HG03135 (cell line): Measurements from ENCODE around the gene PTGES3.
"Not testable (repeated sequence)": the region's sequence is repeated elsewhere in the genome, so short reads cannot be mapped to it uniquely, and the experiment has no call there.

Experiments used
- ATAC-seq: cut with Tn5 transposase; IDR thresholded peaks from one replicate; pipeline ENCODE4 v1.9.1; 2021; ENCODE audit warnings: mild to moderate bottlenecking, moderate library complexity; ENCODE audit not compliant: unreplicated experiment

PTGES3 gene

DNA sequence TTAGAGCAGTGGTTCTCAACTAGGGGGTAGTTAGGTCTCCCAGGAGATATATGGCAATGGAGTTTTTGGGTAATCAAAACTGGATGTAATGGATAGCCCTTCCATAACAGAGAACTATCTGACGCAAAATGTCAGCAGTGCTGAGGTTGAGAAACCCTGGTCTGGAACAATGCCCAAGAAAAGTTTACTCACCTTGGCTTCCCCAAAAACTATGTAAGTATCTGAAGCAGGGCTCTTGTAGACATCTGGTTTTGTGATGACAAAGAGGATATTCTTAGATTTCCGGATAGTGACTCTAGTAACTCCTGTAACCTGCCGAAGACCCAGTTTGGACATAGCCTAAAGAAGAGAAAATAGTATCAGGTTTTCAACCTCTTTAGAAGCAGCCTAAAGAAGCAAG is 25.3 kb upstream of the PTGES3 start:
- no peak for ATAC-seq

DNA sequence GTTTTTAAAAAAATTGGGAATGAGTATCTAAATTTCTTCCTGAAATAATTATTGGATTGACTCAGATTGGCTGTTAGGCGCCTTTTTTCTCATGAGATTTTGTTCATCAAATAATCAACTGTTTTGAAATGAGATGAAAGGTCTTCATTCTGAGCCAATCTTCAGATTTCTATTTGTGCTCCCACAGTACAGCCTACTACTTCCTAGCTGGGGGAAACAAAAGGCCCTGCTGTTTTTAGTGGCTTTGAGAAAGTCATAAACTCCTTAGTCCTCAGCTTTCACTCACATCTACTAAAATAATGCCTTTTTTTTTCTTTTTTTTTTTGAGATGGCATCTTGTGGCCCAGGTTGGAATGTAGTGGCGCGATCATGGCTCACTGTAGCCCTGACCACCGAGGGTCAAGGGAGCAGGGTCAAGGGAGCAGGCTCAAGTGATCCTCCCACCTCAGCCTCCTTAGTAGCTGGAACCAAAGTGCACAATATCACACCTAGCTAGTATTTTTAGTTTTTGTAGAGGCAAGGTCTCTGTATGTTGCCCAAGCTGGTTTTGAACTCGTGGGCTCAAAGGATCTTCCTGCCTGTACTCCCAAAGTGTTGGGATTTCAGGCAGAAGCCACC is 21.8 kb upstream of the PTGES3 start:
- no peak for ATAC-seq

DNA sequence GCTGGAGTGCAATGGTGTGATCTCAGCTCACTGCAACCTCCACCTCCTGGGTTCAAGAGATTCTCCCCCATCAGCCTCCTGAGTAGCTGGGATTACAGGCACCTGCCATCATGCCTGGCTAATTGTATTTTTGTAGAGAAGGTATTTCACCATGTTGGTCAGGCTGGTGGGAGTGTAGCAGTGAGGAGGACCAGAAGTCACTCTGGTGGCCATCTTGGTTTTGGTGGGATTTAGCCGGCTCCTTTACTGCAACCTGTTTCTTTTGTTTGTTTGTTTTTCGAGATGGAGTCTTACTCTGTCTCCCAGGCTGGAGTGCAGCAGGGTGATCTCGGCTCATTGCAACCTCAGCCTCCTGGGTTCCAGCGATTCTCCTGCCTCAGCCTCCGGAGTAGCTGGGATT is 16.4 kb upstream of the PTGES3 start:
- not testable (repeated sequence) for ATAC-seq

DNA sequence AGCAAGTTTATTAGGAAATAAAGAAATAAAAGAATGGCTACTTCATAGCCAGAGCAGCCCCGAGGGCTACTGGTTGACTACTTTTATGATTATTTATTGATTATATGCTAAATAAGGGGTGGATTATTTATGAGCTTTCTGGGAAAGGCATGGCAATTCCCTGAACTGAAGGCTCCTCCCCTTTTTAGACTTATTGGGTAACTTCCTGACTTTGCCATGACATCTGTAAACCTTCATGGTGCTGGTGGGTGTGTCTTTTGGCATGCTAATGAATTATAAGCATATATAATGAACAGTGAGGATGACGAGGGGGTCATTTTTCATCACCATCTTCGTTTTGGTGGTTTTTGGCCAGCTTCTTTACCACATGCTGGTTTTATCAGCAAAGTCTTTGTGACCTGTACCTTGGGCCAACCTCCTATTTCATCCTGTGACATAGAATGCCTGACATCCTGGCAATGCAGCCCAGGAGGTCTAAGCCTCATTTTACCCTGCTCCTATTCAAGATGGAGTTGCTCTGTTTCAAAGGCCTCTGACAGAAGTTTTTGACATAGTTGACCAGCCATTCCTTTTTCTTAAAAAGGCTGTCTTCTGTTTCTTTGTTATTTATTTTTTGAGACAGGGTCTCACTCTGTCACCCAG is 11.1 kb upstream of the PTGES3 start:
- ATAC-seq = no peak

DNA sequence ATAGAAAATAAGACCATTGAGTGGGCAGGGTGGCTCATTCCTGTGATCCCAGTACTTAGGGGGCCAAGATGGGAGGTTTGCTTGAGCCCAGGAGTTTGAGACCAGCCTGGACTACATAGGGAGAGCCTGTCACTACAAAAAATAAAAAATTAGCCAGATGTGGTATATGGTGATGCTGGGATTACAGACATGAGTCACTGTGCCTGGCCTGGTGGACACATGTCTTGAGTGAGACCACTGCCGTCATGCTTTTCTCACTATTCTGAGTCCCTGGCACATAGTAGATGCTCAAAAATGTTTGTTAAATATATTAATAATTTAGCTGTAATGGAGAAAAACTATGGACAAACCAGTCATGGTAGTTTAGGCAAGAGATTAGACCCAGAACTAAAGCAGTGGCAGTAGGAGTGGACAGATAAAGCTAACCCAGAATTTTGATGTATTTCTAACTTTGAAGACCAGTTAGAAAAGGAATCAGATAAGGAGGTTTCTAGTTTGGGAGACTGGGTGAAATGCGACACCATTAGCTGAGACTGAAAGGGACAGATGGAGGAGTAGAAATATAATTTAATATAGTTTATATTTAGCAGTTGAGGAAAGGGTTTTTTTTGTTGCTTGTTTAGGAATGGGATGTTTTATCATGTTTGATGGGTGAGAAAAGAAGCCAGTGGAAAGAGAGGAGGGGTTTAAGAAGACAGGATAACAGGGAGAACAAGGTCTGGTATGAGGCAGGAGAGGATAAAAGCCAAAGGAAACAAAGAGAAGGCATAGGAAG is 7.4 kb upstream of the PTGES3 start:
- no peak for ATAC-seq

DNA sequence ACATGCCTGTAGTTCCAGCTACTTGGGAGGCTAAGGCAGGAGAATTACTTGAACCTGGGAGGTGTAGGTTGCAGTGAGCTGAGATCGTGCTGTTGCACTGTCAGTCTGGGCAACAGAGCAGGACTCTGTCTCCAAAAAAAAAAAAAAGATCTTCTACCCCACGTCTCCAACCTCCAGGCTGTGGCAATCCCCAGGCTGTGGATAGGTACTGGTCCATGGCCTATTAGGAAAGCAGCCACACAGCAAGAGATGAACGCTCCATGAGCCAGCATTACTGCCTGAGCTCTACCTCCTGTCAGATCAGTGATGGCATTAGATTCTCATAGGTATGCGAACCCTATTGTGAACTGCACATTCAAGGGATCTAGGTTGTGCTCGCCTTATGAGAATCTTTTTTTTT is 6.1 kb upstream of the PTGES3 start:
- no peak for ATAC-seq

DNA sequence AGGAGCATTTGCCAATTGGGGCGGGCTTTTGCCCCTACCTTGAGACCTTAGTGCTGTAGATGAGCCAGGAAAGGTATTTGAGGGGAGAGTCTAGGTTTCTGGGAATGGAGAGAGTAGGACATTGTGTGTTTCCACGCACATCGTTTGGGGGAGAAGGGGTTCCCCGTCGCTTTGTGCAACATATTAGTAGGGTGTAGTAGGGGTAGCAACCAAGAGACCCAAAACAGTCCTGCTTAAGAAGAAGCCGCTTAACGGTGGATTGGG is 694 bp upstream of the PTGES3 start:
- no peak for ATAC-seq

DNA sequence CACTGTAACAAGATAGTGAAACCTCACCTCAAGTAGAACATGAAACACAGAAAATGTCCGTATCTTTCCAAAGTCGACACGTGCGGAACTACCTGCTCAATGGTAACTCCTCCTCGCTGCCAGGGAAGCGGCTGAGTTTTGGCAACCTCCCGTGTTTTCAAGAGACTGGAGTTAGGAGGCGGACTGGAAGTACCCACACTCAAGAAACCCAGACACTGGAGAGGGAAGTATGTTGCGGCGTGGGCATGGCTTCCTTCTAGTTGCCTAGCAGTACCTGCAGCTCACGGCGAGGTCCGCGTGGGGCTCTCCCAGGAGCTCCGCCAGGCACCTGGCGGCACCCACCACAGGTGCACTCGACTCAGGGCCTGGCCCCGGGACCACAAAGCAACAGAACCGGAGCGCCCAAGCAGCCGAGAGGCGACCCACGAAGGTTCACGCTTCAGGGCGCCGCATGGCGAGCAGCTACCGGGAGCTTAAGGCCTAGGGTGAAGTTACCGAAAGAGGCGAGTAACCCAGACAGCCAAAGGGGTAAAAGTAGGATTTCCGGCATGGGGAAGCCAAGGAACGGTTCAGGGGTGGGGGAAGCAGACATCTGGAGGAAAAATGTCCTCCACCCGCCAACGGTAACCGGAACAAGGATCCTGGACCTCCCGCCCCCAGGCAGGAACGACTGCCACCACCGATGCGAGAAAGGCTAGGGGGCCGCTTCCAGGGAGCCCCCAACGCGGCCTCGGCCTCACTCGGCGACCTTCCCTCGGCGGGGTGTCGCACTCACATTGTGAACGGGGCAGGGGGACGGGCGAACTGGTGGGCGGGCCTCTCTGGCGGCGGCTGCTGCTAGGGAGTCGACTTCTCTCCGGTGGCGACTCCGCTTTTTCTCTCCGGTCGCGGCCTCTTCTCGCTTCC is 608 bp downstream of the PTGES3 start:
- ATAC-seq = peak; percentile 17

DNA sequence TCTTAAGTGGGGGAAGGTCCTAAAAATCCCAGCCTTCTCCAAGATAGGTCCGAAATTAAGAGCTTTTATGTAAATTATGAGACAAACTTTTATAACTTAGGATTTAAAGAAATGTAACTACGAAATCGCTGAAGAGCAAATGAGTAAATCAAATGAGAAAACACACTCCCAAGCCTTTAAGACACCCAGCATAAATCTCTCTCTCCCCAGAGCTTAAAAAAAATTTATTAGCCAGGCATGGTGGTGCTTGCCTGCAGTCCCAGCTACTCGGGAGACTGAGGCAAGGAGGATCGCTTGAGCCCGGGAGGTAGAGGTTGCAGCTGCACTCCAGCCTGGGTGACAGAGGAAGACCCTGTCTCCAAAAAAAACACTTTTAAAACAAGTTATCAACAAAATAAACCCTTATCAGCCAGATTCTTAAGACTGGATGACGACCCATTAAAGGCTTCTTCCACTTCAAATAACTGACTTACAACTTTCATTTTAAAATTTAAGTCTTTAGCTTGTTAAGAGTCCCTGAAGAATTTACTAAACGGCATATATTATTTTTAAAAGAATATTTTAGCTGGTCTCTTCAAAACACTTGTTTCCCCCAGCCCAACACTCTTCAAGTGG is 3.2 kb downstream of the PTGES3 start:
- no peak for ATAC-seq

DNA sequence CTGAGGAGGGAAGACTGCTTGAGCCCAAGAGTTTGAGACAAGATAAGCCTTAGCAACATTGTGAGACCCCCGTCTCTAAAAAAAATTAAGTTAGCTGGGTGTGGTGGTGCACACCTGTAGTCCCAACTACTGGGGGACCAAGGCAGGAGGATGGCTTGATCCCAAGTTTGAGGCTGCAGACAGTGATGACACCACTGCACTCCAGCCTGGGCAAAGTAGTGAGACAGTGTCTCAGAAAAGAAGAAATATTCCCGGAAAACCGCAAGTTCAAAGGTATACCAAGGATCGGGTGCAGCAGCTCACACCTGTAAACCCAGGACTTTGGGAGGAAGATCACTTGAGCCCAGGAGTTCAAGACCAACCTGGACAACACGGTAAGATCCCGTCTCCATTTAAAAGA is 5.8 kb downstream of the PTGES3 start:
- ATAC-seq = no peak

DNA sequence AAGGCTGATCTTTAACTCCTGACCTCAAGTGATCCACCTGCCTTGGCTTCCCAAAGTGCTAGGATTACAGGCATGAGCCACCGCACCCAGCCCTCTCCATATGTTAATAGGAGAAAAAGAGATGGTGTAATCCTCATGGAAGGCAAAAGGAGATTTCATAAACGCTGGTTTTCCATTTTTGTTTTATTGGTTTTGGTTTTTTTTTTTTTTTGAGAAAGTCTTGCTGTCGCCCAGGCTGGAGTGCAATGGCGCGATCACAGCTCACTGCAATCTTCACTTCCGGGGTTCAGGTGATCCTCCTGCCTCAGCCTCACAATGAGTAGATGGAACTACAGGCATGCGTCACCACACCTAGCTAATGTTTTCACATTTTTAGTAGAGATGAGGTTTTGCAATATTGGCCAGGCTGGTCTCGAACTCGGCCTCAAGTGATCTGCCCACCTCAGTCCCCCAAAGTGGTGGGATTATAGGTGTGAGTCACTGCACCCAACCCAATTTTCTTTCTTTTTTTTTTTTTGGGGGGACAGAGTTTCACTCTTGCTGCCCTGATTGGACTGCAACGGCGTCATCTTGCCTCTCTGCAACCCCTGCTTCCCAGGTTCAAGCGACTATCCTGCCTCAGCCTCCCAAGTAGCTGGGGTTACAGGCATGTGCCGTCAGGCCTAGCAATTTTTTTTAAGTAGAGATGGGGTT is 8.1 kb downstream of the PTGES3 start:
- no peak for ATAC-seq

DNA sequence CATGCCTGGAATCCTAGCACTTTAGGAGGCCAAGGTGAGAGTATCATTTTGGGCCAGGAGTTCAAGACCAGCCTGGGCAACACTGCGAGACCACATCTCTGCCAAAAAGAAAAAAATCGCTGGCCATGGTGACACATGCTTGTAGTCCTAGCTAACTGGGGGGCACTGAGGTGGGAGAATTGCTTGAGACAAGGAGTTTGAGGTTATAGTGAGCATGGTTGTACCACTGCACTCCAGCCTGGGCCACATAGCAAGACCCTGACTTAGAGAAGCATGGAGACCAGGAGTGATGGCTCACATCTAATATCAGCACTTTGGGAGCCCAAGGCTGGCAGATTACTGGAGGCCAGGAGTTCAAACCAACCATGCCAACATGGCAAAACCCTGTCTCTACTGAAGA is 9.2 kb downstream of the PTGES3 start:
- no peak for ATAC-seq

DNA sequence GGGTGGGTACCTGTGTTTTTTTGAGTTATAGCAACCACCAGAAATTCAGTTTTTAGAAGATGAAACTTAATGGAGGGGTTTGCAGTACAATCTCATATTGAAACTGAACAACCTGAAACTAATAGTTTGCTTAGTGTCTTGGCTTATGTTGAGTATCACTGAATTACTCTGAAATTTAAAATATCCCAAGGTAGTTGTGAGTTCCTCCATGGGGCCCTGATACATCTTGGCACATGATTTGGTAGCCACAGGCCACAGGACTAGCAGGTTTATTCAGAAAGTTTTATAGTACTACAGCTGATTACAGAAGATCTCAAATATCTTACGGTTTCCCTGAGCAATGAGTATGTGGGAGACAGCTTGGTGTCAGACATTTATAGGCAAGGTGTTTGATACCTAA is 10.4 kb downstream of the PTGES3 start:
- peak; percentile 82 for ATAC-seq

DNA sequence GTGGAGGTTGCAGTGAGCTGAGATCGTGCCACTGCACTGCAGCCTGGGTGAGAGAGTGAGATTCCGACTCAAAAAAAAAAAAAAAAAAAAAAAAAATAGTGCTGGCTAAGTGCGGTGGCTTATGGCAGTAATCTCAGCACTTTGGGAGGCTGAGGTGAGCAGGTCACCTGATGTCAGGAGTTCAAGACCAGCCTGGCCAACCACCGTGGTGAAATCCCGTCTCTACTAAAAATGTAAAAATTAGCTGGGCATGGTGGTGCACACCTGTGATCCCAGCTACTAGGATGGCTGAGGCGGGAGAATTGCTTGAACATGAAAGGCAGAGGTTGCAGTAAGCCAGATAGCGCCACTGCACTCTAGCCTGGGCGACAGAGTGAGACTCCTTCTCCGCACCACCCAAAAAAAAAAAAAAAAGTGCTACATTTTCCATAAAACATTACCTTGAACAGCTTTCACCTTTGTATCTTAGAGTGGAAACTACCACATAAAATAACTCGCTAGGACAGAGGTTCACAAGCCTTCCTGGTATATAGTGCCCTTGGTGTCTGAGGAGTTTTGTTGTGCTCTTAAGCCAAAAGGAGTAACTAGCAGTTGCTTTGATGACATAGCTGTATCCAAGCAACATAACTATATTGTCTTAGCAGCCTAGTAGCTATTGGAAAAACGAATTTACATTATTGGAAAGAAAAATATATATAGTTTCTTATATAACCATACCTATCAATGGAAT is 11.1 kb downstream of the PTGES3 start:
- no peak for ATAC-seq

DNA sequence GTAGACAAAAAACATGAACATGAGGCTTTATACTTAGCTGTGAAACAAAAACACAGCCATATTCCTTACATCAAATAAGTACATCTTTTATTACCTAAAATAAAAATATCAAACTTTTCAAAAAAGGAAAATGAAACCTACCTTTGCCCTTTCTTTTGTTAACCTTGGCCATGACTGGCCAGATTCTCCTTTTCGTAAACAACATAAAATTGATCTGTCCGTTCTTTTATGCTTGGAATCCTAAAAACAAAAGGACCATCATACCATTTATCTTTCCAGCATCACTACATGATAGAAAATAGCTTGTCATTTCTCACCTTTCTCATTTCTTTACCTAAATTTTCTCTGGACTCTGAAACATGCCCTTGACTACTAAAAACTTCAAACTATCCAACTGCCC is 16.5 kb downstream of the PTGES3 start:
- no peak for ATAC-seq

DNA sequence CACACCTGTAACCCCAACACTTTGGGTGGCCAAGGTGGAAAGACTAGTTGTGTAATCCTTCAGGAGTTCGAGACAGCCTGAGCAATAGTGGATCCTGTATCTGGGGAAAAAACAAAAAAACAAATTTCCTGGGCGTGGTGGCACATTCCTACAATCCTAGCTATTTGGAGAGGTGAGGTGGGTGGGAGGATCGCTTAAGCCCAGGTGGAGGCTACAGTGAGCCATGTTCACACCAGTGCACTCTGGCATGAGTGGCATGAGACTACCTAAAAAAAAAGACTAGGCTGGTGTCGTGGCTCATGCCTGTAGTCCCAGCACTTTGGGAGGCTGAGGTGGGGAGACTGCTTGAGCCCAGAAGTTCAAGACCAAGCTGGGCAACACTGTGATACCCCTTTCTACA is 17.2 kb downstream of the PTGES3 start:
- no peak for ATAC-seq

DNA sequence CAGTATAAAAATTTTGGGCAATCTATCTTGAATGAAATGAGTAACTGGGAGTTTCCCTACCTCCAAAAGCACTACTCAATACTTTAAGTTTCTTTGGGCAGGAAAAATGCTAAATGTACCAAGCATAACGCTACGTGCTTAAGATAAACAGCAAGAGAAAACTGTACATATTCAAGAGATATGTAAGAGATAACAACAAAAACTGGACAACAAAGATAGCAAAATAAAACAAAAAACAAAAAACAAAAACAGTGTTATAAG is 20.0 kb downstream of the PTGES3 start:
- no peak for ATAC-seq

DNA sequence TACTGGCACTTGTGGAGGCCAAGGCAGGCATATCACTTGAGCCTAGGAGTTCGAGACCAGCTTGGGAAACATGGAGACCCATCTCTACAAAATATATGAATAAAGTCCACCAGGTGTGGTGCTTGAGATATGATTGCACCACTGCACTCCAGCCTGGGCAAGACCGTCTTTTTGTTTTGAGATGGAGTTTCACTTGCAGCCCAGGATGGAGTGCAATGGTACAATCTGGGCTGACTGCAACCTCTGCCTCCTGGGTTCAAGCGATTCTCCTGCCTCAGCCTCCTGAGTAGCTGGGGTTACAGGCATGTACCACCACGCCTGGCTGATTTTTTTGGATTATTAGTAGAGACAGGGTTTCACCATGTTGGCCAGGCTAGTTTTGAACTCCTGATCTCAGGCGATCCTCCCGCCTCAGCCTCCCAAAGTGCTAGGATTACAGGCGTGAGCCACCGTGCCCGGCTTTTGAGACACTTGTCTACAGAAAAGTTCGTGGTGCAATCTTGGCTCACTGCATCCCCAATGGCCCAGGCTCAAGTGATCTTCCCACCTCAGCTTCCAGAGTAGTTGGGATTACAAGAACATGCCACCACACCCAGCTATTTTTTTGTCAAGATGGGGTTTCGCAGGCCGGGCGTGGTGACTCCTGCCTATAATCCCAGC is 26.0 kb downstream of the PTGES3 start:
- ATAC-seq = no peak

DNA sequence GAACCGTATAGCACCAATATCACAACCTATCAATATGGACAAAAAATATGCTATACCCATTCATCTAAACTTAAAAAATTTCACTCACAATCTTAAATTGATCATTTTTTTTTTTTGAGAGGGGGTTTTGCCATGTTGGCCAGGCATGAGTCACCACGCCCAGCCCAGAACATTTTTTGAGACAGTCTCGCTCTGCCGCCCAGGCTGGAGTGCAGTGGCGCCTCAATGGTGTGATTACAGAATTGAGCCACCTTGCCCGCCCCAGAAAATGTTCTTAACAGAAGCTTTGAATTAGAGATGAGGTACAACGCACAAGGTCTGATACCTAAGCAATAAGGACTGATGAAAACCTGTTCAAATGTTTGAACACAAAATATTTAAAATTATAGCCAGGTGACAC is 26.5 kb downstream of the PTGES3 start:
- ATAC-seq = no peak

DNA sequence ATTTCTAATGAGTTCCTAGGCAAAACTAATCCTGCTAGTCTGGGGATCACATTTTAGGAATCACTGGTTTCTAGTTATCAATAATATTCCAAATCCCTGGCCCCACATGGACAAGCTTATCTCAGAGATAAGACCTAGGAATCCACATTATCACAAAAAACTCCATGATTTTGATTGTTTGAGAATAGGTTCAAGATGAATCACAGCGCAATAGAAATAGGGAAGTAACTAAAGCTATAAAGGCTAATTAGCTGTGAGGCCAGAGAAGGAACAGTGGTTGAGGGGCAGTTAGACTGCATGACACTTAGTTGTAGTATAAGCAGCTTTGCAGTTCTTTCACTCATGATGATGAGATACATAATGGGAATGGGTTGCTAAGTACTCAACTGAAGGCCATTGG is 29.2 kb downstream of the PTGES3 start:
- ATAC-seq = no peak
